Measurements from ENCODE around the gene KIF26B. TPM values are rescaled to one million over a fixed set of nuclear protein-coding genes. Genes with fewer than 3 reads are reported as not detected.

Gene KIF26B
- total RNA-seq, 6 experiments from 2014 or later: 0.31 to 0.55 (median 0.35) TPM

GRCh38 chr1:245512980-245513578, 358.3 kb downstream of the KIF26B start:
- 46% methylated on average over 8 of the region's 11 CpGs for WGBS (ENCODE audit: insufficient coverage, low coverage, low lambda C conversion rate, missing lambda C conversion rate)
- no peak for DNase-seq
- H3K4me1 ChIP-seq: no peaks in the 10 kb centered on the region
- no peaks in the 10 kb centered on the region for H3K36me3 ChIP-seq
- H3K27ac ChIP-seq: no peak overlapping the region
- H3K9me3 ChIP-seq: no peaks in the 10 kb centered on the region
- intact Hi-C loops (cut with DNase I): no loop called here
- TF ChIP-seq CTCF (IDR thresholded peaks at IDR 0.05) (no peak), POLR2A (IDR thresholded peaks at IDR 0.05) (no peak)
- no peak overlapping the region for H3K4me3 ChIP-seq
- no peak for ATAC-seq
- no peaks in the 10 kb centered on the region for H3K27me3 ChIP-seq

- Histone ChIP-seq H3K27me3 (no peaks in the 10 kb centered on the region), H3K36me3 (no peaks in the 10 kb centered on the region), H3K4me1 (no peaks in the 10 kb centered on the region), H3K9me3 (no peaks in the 10 kb centered on the region), H3K27ac (no peak overlapping the region), H3K4me3 (no peak overlapping the region)
- ATAC-seq: no peak
- 71% methylated on average over 7 of the region's 12 CpGs for WGBS (ENCODE audit: insufficient coverage, low coverage, low lambda C conversion rate, missing lambda C conversion rate)
- intact Hi-C loops (cut with DNase I): no loop called here
- TF ChIP-seq POLR2A (IDR thresholded peaks at IDR 0.05) (no peak), CTCF (IDR thresholded peaks at IDR 0.05) (no peak)
- DNase-seq: no peak
Observed at GRCh38 chr1:245516284-245516759, 361.5 kb downstream of the KIF26B start.

- ATAC-seq (no peak), DNase-seq (no peak)
- H3K4me1 ChIP-seq: no peaks in the 10 kb centered on the region
- no peak for TF ChIP-seq POLR2A (IDR thresholded peaks at IDR 0.05)
- TF ChIP-seq CTCF (IDR thresholded peaks at IDR 0.05): no peak
- no peaks in the 10 kb centered on the region for H3K9me3 ChIP-seq
- no peaks in the 10 kb centered on the region for H3K36me3 ChIP-seq
- no peaks in the 10 kb centered on the region for H3K27me3 ChIP-seq
- H3K4me3 ChIP-seq: no peak overlapping the region
- no peak overlapping the region for H3K27ac ChIP-seq
- WGBS (ENCODE audit: insufficient coverage, low coverage, low lambda C conversion rate, missing lambda C conversion rate): 40% methylated on average over 1 of the region's 1 CpG
- intact Hi-C loops (cut with DNase I): no loop called here
Observed at GRCh38 chr1:245520611-245521010, 365.8 kb downstream of the KIF26B start.

- H3K4me1 ChIP-seq: no peaks in the 10 kb centered on the region
- H3K27ac ChIP-seq: no peak overlapping the region
- H3K27me3 ChIP-seq: no peaks in the 10 kb centered on the region
- H3K36me3 ChIP-seq: no peaks in the 10 kb centered on the region
- DNase-seq (no peak), ATAC-seq (no peak)
- 48% methylated on average over 2 of the region's 2 CpGs for WGBS (ENCODE audit: insufficient coverage, low coverage, low lambda C conversion rate, missing lambda C conversion rate)
- no peak for TF ChIP-seq POLR2A (IDR thresholded peaks at IDR 0.05)
- TF ChIP-seq CTCF (IDR thresholded peaks at IDR 0.05): no peak
- no peaks in the 10 kb centered on the region for H3K9me3 ChIP-seq
- H3K4me3 ChIP-seq: no peak overlapping the region
- intact Hi-C loops (cut with DNase I): no loop called here
Observed at GRCh38 chr1:245526141-245526540, 371.4 kb downstream of the KIF26B start.
